DND-41 (cell line): ENCODE data around the gene INTS1.

ENCODE experiments used
- EZH2 ChIP-seq: IDR thresholded peaks from 3 replicates; pipeline ENCODE4 v1.6.1; 2012; ENCODE audit warnings: borderline replicate concordance, low read depth, mild to moderate bottlenecking, moderate library complexity, low read length, inconsistent platforms; ENCODE audit not compliant: severe bottlenecking
- TF ChIP-seq, protein P1 (sequence below): IDR thresholded peaks from 2 replicates; pipeline ENCODE4 v1.5.1; 2012; ENCODE audit warnings: borderline replicate concordance, low read length, moderate library complexity, mild to moderate bottlenecking; ENCODE audit not compliant: poor library complexity, severe bottlenecking; ENCODE audit errors: extremely low read depth

DNA sequence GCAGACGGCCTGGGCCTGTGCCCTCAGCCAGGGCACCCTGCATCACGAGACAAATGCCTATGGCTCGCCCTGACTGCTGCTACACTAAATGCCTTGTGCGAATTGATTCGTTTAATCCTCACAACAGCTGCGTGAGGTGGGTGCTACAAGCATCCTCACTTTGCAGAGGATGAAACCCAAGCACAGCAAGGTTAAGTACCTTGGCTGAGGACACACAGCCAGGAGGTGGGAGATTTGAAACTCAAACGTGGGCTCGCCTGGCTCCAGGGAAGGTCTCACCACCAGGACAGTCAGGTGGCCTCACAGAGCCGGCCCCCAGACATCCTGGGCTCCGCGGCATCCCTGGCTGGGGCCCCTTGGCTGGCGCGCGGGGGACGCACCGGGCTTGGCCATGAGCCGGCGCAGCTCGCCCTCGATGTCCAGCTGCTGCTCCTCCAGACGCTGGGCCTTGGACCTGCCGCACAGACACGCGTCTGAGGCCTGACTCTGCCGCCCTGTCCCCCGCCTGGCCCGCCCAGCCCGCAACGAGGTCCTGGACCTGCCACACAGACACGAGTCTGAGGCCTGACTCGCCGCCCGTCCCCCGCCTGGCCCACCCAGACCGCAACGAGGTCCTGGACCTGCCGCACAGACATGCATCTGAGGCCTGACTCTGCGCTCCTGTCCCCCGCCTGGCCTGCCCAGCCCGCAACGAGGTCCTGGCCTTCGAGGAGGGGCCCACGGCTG is 66.9 kb downstream of the INTS1 start:
- TF ChIP-seq, protein P1, sequence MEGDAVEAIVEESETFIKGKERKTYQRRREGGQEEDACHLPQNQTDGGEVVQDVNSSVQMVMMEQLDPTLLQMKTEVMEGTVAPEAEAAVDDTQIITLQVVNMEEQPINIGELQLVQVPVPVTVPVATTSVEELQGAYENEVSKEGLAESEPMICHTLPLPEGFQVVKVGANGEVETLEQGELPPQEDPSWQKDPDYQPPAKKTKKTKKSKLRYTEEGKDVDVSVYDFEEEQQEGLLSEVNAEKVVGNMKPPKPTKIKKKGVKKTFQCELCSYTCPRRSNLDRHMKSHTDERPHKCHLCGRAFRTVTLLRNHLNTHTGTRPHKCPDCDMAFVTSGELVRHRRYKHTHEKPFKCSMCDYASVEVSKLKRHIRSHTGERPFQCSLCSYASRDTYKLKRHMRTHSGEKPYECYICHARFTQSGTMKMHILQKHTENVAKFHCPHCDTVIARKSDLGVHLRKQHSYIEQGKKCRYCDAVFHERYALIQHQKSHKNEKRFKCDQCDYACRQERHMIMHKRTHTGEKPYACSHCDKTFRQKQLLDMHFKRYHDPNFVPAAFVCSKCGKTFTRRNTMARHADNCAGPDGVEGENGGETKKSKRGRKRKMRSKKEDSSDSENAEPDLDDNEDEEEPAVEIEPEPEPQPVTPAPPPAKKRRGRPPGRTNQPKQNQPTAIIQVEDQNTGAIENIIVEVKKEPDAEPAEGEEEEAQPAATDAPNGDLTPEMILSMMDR: no peak
- no peak for TF ChIP-seq EZH2
